ENCODE measurements around the gene SH3RF3.

DNA sequence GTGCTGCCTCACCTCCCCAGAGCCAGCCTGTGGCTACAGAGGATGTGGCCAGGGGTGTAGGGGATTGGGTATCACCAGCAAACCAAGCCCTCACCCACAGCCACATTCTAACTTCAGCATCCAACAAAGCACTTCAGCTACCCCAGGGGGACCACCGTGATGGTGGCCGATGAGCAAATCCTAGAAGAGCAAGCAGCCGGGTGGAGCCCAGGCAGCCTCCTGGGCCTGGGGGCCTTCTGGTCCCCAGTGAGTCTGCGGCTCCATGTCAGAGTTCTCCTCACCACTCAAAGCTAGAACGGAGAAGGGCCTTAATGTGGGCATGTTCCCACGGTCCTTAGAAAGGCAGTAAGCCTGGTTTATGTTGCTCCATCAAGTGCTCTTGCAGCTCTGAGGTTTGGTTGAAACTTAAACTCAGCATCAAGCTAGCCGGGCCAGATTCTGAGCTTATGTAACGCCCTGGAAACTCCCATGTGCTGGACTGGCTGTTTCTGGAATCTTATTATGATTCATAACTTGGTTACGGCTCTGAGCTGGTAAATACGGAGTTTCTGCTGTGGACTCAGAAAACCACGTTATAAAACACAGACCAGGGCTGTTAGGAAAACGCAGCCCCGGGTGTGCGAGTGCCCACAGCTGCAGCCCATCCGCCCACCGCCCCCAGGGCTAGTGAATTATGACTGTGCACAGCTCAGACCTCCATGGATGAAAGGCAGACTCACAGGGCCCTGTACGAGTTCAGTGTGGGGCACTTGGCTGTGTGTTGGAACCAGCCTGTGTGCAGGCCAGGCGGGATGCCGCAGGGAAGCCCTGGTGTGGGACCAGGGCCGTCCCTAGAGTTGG lies 385.0 kb downstream of the SH3RF3 start:
- TF ChIP-seq POLR2AphosphoS5 (IDR thresholded peaks at IDR 0.05; ENCODE audit: low read depth, low read length) (no peak), SIN3A (IDR thresholded peaks at IDR 0.05; ENCODE audit: borderline replicate concordance, insufficient read depth, low read length) (no peak), TAF1 (IDR thresholded peaks at IDR 0.05; ENCODE audit: borderline replicate concordance, insufficient read depth, low read length) (no peak)
- TF ChIP-seq, protein P1, sequence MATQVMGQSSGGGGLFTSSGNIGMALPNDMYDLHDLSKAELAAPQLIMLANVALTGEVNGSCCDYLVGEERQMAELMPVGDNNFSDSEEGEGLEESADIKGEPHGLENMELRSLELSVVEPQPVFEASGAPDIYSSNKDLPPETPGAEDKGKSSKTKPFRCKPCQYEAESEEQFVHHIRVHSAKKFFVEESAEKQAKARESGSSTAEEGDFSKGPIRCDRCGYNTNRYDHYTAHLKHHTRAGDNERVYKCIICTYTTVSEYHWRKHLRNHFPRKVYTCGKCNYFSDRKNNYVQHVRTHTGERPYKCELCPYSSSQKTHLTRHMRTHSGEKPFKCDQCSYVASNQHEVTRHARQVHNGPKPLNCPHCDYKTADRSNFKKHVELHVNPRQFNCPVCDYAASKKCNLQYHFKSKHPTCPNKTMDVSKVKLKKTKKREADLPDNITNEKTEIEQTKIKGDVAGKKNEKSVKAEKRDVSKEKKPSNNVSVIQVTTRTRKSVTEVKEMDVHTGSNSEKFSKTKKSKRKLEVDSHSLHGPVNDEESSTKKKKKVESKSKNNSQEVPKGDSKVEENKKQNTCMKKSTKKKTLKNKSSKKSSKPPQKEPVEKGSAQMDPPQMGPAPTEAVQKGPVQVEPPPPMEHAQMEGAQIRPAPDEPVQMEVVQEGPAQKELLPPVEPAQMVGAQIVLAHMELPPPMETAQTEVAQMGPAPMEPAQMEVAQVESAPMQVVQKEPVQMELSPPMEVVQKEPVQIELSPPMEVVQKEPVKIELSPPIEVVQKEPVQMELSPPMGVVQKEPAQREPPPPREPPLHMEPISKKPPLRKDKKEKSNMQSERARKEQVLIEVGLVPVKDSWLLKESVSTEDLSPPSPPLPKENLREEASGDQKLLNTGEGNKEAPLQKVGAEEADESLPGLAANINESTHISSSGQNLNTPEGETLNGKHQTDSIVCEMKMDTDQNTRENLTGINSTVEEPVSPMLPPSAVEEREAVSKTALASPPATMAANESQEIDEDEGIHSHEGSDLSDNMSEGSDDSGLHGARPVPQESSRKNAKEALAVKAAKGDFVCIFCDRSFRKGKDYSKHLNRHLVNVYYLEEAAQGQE (IDR thresholded peaks at IDR 0.05; ENCODE audit: insufficient read depth in 1 of 2, low read depth in 2 of 2, low read length in 2 of 2), result no peak
